Aorta (tissue), 5 donors: ENCODE data around the gene TCOF1. TPM values are rescaled to one million over a fixed set of nuclear protein-coding genes. Genes with fewer than 3 reads are reported as not detected.

ENCODE experiments used
- ATAC-seq: fragments of 200-7000 bp; cut with Tn5 transposase; one replicate; pipeline ENCODE4 v1.9.1; 2022; ENCODE audit warnings: moderate library complexity; ENCODE audit not compliant: low FRiP score
- DNase-seq, 2 donors: peaks; one replicate each; pipeline ENCODE4 v3.0.0-alpha.2; 2020
- H3K27ac ChIP-seq, 2 donors: one replicate each; pipeline ENCODE4 v1.5.1; 2013; ENCODE audit warnings: low read length in 2 of 2, mild to moderate bottlenecking in 2 of 2, moderate library complexity in 2 of 2, control low read depth in 1 of 2, inconsistent platforms in 1 of 2, low read depth in 1 of 2
- H3K27me3 ChIP-seq, 2 donors: one replicate each; pipeline ENCODE4 v1.6.1; 2013; ENCODE audit warnings: control low read depth in 1 of 2, low read length in 1 of 2, mild to moderate bottlenecking in 1 of 2, moderate library complexity in 1 of 2; ENCODE audit not compliant: insufficient read depth in 2 of 2, control insufficient read depth in 1 of 2
- H3K36me3 ChIP-seq, 2 donors: one replicate each; pipeline ENCODE4 v1.6.1; 2013; ENCODE audit warnings: control low read depth in 1 of 2, low read length in 1 of 2, mild to moderate bottlenecking in 1 of 2; ENCODE audit not compliant: insufficient read depth in 2 of 2, control insufficient read depth in 1 of 2
- H3K4me1 ChIP-seq, 2 donors: one replicate each; pipeline ENCODE4 v1.6.1; 2013; ENCODE audit warnings: low read length in 2 of 2, control low read depth in 1 of 2, mild to moderate bottlenecking in 1 of 2, moderate library complexity in 1 of 2; ENCODE audit not compliant: insufficient read depth in 2 of 2, control insufficient read depth in 1 of 2
- H3K4me3 ChIP-seq, 2 donors: one replicate each; pipeline ENCODE4 v1.5.1; 2013; ENCODE audit warnings: low read length in 2 of 2, control low read depth in 1 of 2, mild to moderate bottlenecking in 1 of 2
- H3K9me3 ChIP-seq: one replicate; pipeline ENCODE4 v1.6.1; 2013; ENCODE audit warnings: mild to moderate bottlenecking, low read length; ENCODE audit not compliant: control insufficient read depth
- WGBS, 2 donors: extraction: QIAGEN DNeasy Blood & Tissue Kit; methylation state at CpG; one replicate each; pipeline ENCODE4 v1.1.7; 2013; 5-methylcytosine and 5-hydroxymethylcytosine counted together
- intact Hi-C, 2 donors: fragments of 100-400 bp; cut with DNase I; formaldehyde crosslinking; loops; one replicate each; pipeline versions ENCODE4 v1.14.2 to v1.15.0; 2022
- polyA plus RNA-seq, 2 donors: library from polyadenylated mRNA; stranded (reverse); fragments of 200-250 nt; gene quantifications; one replicate each; pipeline ENCODE4 v1.2.3, GENCODE V29; 2013
- total RNA-seq, 2 donors: library from RNA; stranded (reverse); fragmentation: NEBNext Ultra II Directional; extraction: Animal tissue kit (Norgen Biotek cat#: 25700); gene quantifications; one replicate each; pipeline ENCODE4 v1.2.1, GENCODE V29; 2021
- donor health status: healthy with polysubstance abuse.
- donor health status: Bipolar disorder and iron deficiency.
- donor health status: DM: no; HTN: no; CAD: no.
- donor health status: DM: no; HTN: no; CAD: no.
- donor health status: DM: yes; HTN: yes; CAD: no.

TCOF1 gene
- total and polyA plus RNA-seq, 4 donors: 8.0 to 31.9 (median 27.0) TPM

GRCh38 chr5:150391064-150391834, 33.8 kb downstream of the TCOF1 start:
- H3K27ac ChIP-seq: no peak overlapping the region
- DNase-seq (no peak), ATAC-seq (no peak)
- H3K4me1 ChIP-seq: no peaks in the 10 kb centered on the region
- H3K4me3 ChIP-seq: no peak overlapping the region
- intact Hi-C loops: no loop called here
- WGBS, 2 donors: 94 to 97% methylated on average over 13 of the region's 13 CpGs
- no peaks in the 10 kb centered on the region for H3K9me3 ChIP-seq
- peaks cover 4 to 13% of the 10 kb centered on the region in 2 donors for H3K36me3 ChIP-seq
- no peaks in the 10 kb centered on the region for H3K27me3 ChIP-seq

DNA sequence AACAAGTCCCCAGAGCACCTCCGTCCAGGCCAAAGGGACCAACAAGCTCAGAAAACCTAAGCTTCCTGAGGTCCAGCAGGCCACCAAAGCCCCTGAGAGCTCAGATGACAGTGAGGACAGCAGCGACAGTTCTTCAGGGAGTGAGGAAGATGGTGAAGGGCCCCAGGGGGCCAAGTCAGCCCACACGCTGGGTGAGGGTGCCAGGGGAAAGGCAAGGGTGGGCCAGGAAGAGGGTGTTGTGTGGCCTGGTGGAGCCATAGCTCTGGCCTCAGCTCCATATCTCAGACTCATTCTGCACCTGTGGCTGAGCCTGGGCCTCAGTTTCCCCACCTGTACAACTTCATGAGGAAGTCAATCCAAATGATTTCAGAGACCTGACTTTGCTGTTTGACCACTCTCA, 34.5 kb downstream of the TCOF1 start:
- no peak overlapping the region for H3K27ac ChIP-seq
- 92 to 95% methylated on average over 3 of the region's 3 CpGs for WGBS, 2 donors
- no peak for DNase-seq

DNA sequence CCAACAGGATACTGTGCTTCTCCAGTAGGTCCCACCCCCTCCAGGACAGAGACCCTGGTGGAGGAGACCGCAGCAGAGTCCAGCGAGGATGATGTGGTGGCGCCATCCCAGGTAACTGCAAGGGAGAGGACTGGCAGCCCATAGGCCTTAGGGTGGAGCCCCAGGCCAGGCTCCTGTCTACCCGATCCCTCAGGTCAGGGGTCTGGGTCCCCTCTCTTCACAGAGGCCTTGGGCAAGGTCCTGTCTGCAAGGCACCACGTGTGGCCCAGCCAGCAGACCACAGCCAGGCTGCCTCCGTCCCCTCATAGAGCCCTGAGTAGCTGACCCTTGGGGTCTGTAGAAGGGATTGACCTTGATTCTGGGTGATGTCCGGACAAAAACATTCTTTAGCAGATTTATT, 35.2 kb downstream of the TCOF1 start:
- Histone ChIP-seq H3K4me3 (no peak overlapping the region), H3K9me3 (no peaks in the 10 kb centered on the region), H3K4me1 (no peaks in the 10 kb centered on the region), H3K36me3 (peaks cover 4 to 13% of the 10 kb centered on the region in 2 donors), H3K27ac (no peak overlapping the region), H3K27me3 (no peaks in the 10 kb centered on the region)
- intact Hi-C loops: no loop called here
- DNase-seq: no peak
- no peak for ATAC-seq
- WGBS, 2 donors: 91 to 98% methylated on average over 6 to 7 of the region's 7 CpGs

More for the DNA sequence above, 34.5 kb downstream of the TCOF1 start:
- H3K9me3 ChIP-seq: no peaks in the 10 kb centered on the region
- intact Hi-C loops: no loop called here
- no peaks in the 10 kb centered on the region for H3K4me1 ChIP-seq
- H3K4me3 ChIP-seq: no peak overlapping the region
- no peak for ATAC-seq
- peaks cover 4 to 13% of the 10 kb centered on the region in 2 donors for H3K36me3 ChIP-seq
- no peaks in the 10 kb centered on the region for H3K27me3 ChIP-seq

- WGBS, 2 donors: 89% methylated on average over 3 of the region's 3 CpGs
- Histone ChIP-seq H3K9me3 (no peaks in the 10 kb centered on the region), H3K27me3 (no peaks in the 10 kb centered on the region), H3K4me3 (no peak overlapping the region), H3K4me1 (no peaks in the 10 kb centered on the region), H3K36me3 (peaks cover 4 to 10% of the 10 kb centered on the region in 2 donors), H3K27ac (no peak overlapping the region)
- no peak for ATAC-seq
- intact Hi-C loops: no loop called here
- no peak for DNase-seq
These were observed 35.7 kb downstream of the TCOF1 start for GRCh38 chr5:150393096-150393645.

- Histone ChIP-seq H3K27me3 (no peaks in the 10 kb centered on the region), H3K4me3 (no peak overlapping the region), H3K27ac (no peak overlapping the region), H3K9me3 (no peaks in the 10 kb centered on the region), H3K36me3 (peaks cover 4 to 12% of the 10 kb centered on the region in 2 donors), H3K4me1 (no peaks in the 10 kb centered on the region)
- ATAC-seq (no peak), DNase-seq (no peak)
- intact Hi-C loops: no loop called here
- 77% methylated on average over 3 of the region's 3 CpGs for WGBS, 2 donors
These were observed 36.6 kb downstream of the TCOF1 start for GRCh38 chr5:150394131-150394530.

- no peak overlapping the region for H3K27ac ChIP-seq
- no peaks in the 10 kb centered on the region for H3K27me3 ChIP-seq
- WGBS, 2 donors: 83 to 87% methylated on average over 12 to 13 of the region's 13 CpGs
- no peaks in the 10 kb centered on the region for H3K9me3 ChIP-seq
- intact Hi-C loops: no loop called here
- no peak for ATAC-seq
- H3K4me3 ChIP-seq: no peak overlapping the region
- DNase-seq: no peak
- no peaks in the 10 kb centered on the region for H3K4me1 ChIP-seq
- H3K36me3 ChIP-seq: peaks cover 4 to 9% of the 10 kb centered on the region in 2 donors
These were observed 37.6 kb downstream of the TCOF1 start for GRCh38 chr5:150394912-150395687.

DNA sequence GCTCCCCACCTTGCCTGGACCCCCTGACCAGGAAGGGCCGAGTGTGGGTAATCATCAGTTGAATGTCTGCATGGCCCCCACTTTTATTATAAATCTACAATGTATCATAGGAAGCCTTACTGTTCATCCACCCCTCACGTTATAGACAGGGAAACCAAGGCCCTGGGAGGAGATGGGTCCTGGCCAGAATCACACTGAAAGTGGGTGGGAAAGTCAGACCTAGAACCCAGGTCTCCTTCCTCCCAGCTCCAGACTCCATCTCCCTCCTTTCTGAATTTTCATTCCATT, 38.1 kb downstream of the TCOF1 start:
- Histone ChIP-seq H3K4me1 (no peaks in the 10 kb centered on the region), H3K9me3 (no peaks in the 10 kb centered on the region), H3K36me3 (peaks cover 4 to 11% of the 10 kb centered on the region in 2 donors), H3K4me3 (no peak overlapping the region), H3K27me3 (no peaks in the 10 kb centered on the region), H3K27ac (no peak overlapping the region)
- 85 to 91% methylated on average over 2 of the region's 2 CpGs for WGBS, 2 donors
- intact Hi-C loops: no loop called here
- ATAC-seq (no peak), DNase-seq (no peak)

- no peaks in the 10 kb centered on the region for H3K9me3 ChIP-seq
- ATAC-seq (no peak), DNase-seq (no peak)
- H3K36me3 ChIP-seq: peaks cover 4 to 11% of the 10 kb centered on the region in 2 donors
- WGBS, 2 donors: 94 to 95% methylated on average over 7 of the region's 7 CpGs
- no peak overlapping the region for H3K4me3 ChIP-seq
- no peaks in the 10 kb centered on the region for H3K27me3 ChIP-seq
- intact Hi-C loops: no loop called here
- H3K27ac ChIP-seq: no peak overlapping the region
- no peaks in the 10 kb centered on the region for H3K4me1 ChIP-seq
These were observed 38.8 kb downstream of the TCOF1 start for GRCh38 chr5:150396267-150396666.
